SK-N-SH (cell line): ENCODE results near the gene PCDH20. TPM values are rescaled to one million over a fixed set of nuclear protein-coding genes. Genes with fewer than 3 reads are reported as not detected.

ENCODE experiments used
- CTCF ChIA-PET: fragments of 300-600, 350-600 bp; formaldehyde crosslinking; extraction: SDS; loops from one replicate; lab custom pipeline; 2021; lab: Yijun Ruan, JAX
- POLR2A ChIA-PET: fragments of 350-600 bp; sonication (Branson Sonifier 250); formaldehyde crosslinking; extraction: SDS; loops from one replicate; lab custom pipeline; 2020; ENCODE audit warnings: antibody characterized with exemption, inconsistent platforms; lab: Yijun Ruan, JAX
- DNase-seq: peaks from one replicate; pipeline ENCODE4 v3.0.0; 2012
- H2AFZ ChIP-seq: fragments of 200-600 bp; sonication (generic); 2 replicates; pipeline ENCODE4 v1.8.1; 2016; ENCODE audit warnings: antibody characterized with exemption, mild to moderate bottlenecking, low read depth
- H3F3A ChIP-seq: fragments of 200-600 bp; sonication (generic); replicated peaks from 2 replicates; pipeline ENCODE3; 2016; ENCODE audit warnings: antibody characterized with exemption, mild to moderate bottlenecking; ENCODE audit not compliant: insufficient read depth
- H3K27ac ChIP-seq, 2 experiments: fragments of 200-500 bp in 1 of 2; fragments of 200-600 bp in 1 of 2; sonication (Bioruptor generic) in 1 of 2; sonication (generic), shearing (Covaris generic) in 1 of 2; 2 replicates each; pipeline versions ENCODE4 v1.5.1 to v1.6.1; 2014 to 2016; ENCODE audit warnings: low read depth in 2 of 2, inconsistent platforms in 1 of 2, low read length in 1 of 2, mild to moderate bottlenecking in 1 of 2, mixed read lengths in 1 of 2
- H3K27me3 ChIP-seq: fragments of 200-600 bp; sonication (generic), shearing (Covaris generic); 2 replicates; pipeline ENCODE4 v1.6.1; 2016; ENCODE audit warnings: mixed run types; ENCODE audit not compliant: insufficient read depth
- H3K36me3 ChIP-seq, 2 experiments: fragments of 200-500 bp in 1 of 2; fragments of 200-600 bp in 1 of 2; sonication (Bioruptor generic) in 1 of 2; sonication (generic) in 1 of 2; replicated peaks in 1 of 2; 2 replicates each; pipeline versions ENCODE3 to v1.5.1; 2014 to 2016; ENCODE audit warnings: low read length in 1 of 2, mild to moderate bottlenecking in 1 of 2; ENCODE audit not compliant: insufficient read depth in 2 of 2, control insufficient read depth in 1 of 2
- H3K4me1 ChIP-seq, 2 experiments: fragments of 200-500 bp in 1 of 2; fragments of 200-600 bp in 1 of 2; sonication (Bioruptor generic) in 1 of 2; sonication (generic), shearing (Covaris generic) in 1 of 2; 2 replicates each; pipeline versions ENCODE4 v1.5.1 to v1.6.1; 2014 to 2016; ENCODE audit warnings: low read depth in 1 of 2, low read length in 1 of 2, mixed run types in 1 of 2; ENCODE audit not compliant: insufficient read depth in 2 of 2, control insufficient read depth in 1 of 2
- H3K4me2 ChIP-seq: fragments of 200-600 bp; sonication (generic), shearing (Covaris generic); 2 replicates; pipeline ENCODE4 v1.6.1; 2017; ENCODE audit warnings: mixed run types
- H3K4me3 ChIP-seq, 2 experiments: fragments of 200-500 bp in 1 of 2; fragments of 200-600 bp in 1 of 2; sonication (Bioruptor generic) in 1 of 2; sonication (generic), shearing (Covaris generic) in 1 of 2; 2 replicates each; pipeline versions ENCODE4 v1.5.1 to v1.8.1; 2014 to 2016; ENCODE audit warnings: low read depth in 2 of 2, inconsistent platforms in 1 of 2, low read length in 1 of 2, mild to moderate bottlenecking in 1 of 2, mixed read lengths in 1 of 2, moderate library complexity in 1 of 2
- H3K79me2 ChIP-seq: fragments of 200-600 bp; sonication (generic); 2 replicates; pipeline ENCODE4 v1.8.1; 2017; ENCODE audit warnings: mild to moderate bottlenecking; ENCODE audit not compliant: insufficient read depth
- H3K9ac ChIP-seq: fragments of 200-600 bp; sonication (generic); 2 replicates; pipeline ENCODE4 v1.6.1; 2017; ENCODE audit warnings: mixed run types
- H3K9me2 ChIP-seq: fragments of 200-600 bp; sonication (generic); 2 replicates; pipeline ENCODE4 v1.6.1; 2017; ENCODE audit warnings: mixed run types
- H3K9me3 ChIP-seq: fragments of 200-600 bp; sonication (generic); 2 replicates; pipeline ENCODE4 v1.6.1; 2017; ENCODE audit warnings: mixed run types, mild to moderate bottlenecking, moderate library complexity
- H4K20me1 ChIP-seq: fragments of 200-600 bp; sonication (generic); 2 replicates; pipeline ENCODE4 v1.6.1; 2017; ENCODE audit warnings: mild to moderate bottlenecking, mixed run types; ENCODE audit not compliant: insufficient read depth
- CHD2 ChIP-seq: fragments of 150-350 bp; IDR thresholded peaks from 2 replicates; pipeline ENCODE4 v1.6.1; 2018; ENCODE audit warnings: low read length; ENCODE audit not compliant: partially characterized antibody
- ELF1 ChIP-seq: IDR thresholded peaks from 2 replicates; pipeline ENCODE4 v1.4.0; 2012
- EP300 ChIP-seq, 2 experiments: IDR thresholded peaks; 2 replicates each; pipeline versions ENCODE4 v1.4.0 to v1.6.1; 2012; ENCODE audit warnings: borderline replicate concordance in 1 of 2, low read depth in 1 of 2, low read length in 1 of 2
- EZH2phosphoT487 ChIP-seq: fragments of 200-600 bp; sonication (generic); IDR thresholded peaks from 2 replicates; pipeline ENCODE4 v1.6.1; 2017; ENCODE audit warnings: low read depth, mixed run types, mild to moderate bottlenecking, antibody characterized with exemption, moderate library complexity, borderline replicate concordance
- FOXJ3 ChIP-seq: sonication (generic); formaldehyde crosslinking; IDR thresholded peaks from 2 replicates; pipeline ENCODE4 v1.5.1; 2020; ENCODE audit warnings: mild to moderate bottlenecking, missing genetic modification reagents
- FOXM1 ChIP-seq: IDR thresholded peaks from 2 replicates; pipeline ENCODE4 v1.4.0; 2012; ENCODE audit warnings: low read depth, mild to moderate bottlenecking
- GATA2 ChIP-seq: sonication (generic); formaldehyde crosslinking; IDR thresholded peaks from 2 replicates; pipeline ENCODE4 v1.5.0; 2020; ENCODE audit warnings: mild to moderate bottlenecking, missing genetic modification reagents
- JUND ChIP-seq: IDR thresholded peaks from 2 replicates; pipeline ENCODE4 v1.4.0; 2012
- MEF2A ChIP-seq: IDR thresholded peaks from 2 replicates; pipeline ENCODE4 v1.4.0; 2012; ENCODE audit warnings: low read depth, borderline replicate concordance
- POLR2AphosphoS5 ChIP-seq: IDR thresholded peaks from 2 replicates; pipeline ENCODE4 v1.6.1; 2012; ENCODE audit warnings: low read depth, low read length
- RAD21 ChIP-seq: IDR thresholded peaks from 2 replicates; pipeline ENCODE4 v1.6.1; 2012; ENCODE audit warnings: mild to moderate bottlenecking, low read length
- RFX5 ChIP-seq: IDR thresholded peaks from 2 replicates; pipeline ENCODE4 v1.6.1; 2012; ENCODE audit warnings: mild to moderate bottlenecking, improper control_type of control experiment, low read length
- RXRA ChIP-seq: IDR thresholded peaks from 2 replicates; pipeline ENCODE4 v1.4.0; 2012; ENCODE audit warnings: low read depth, mild to moderate bottlenecking, borderline replicate concordance
- SIN3A ChIP-seq: IDR thresholded peaks from 2 replicates; pipeline ENCODE4 v1.6.1; 2012; ENCODE audit warnings: low read depth, mild to moderate bottlenecking, low read length, moderate library complexity, borderline replicate concordance
- TCF12 ChIP-seq: IDR thresholded peaks from 2 replicates; pipeline ENCODE4 v1.4.0; 2012
- TEAD4 ChIP-seq: IDR thresholded peaks from 2 replicates; pipeline ENCODE4 v1.4.0; 2012; ENCODE audit warnings: mild to moderate bottlenecking, borderline replicate concordance; ENCODE audit not compliant: insufficient read depth
- USF2 ChIP-seq: fragments of 150-350 bp; IDR thresholded peaks from 2 replicates; pipeline ENCODE4 v1.6.1; 2017; ENCODE audit warnings: antibody characterized with exemption, low read length, low read depth, borderline replicate concordance
- ZBTB33 ChIP-seq: IDR thresholded peaks from 2 replicates; pipeline ENCODE4 v1.4.0; 2012; ENCODE audit warnings: low read depth, borderline replicate concordance
- whole genome bisulfite sequencing: methylation state at CpG from one replicate; pipeline ENCODE4 v1.1.6; 2017; ENCODE audit warnings: low lambda C conversion rate; 5-methylcytosine and 5-hydroxymethylcytosine counted together
- polyA plus RNA-seq, 3 experiments: library from polyadenylated mRNA; depleted of rRNA; stranded (reverse); fragments of >200 nt; gene quantifications; 2 replicates each; pipeline ENCODE4 v1.2.3, GENCODE V29; 2012
- TF ChIP-seq, protein P1 (sequence below): IDR thresholded peaks from 2 replicates; pipeline ENCODE4 v1.4.0; 2012; ENCODE audit warnings: low read depth

The PCDH20 gene
- polyA plus RNA-seq, 1 of the 3 experiments (the other 2 are of a cell fraction): not detected

DNA sequence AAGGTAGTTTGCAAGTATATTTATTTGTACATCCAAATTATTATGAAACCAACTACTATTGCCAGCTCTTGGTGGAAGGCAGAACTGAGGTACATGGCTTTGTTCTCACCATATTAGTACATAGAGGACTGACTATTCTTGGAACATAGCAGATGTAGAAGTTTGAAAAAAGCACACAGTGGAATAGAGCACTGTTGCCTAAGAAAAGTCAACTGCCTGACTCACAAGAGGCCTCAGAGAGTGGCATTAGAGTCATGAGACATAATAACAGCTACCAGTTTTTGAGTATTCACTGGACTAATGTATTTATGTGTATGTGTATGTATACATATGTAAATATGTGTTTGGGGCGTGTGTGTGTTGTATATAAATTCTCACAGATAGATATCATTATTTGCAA lies 8.3 kb upstream of the PCDH20 start:
- Histone ChIP-seq H3K79me2 (no peaks in the 10 kb centered on the region), H3K27me3 (no peaks in the 10 kb centered on the region), H3K9me2 (no peaks in the 10 kb centered on the region), H3K36me3 (no peaks in the 10 kb centered on the region), H3F3A (no peaks in the 10 kb centered on the region), H3K4me1 (peaks cover 0 to 2% of the 10 kb centered on the region in 2 experiments; a peak in 2 of 4 replicates), H3K4me3 (no peak overlapping the region), H3K4me2 (no peak overlapping the region), H3K27ac (no peak overlapping the region), H4K20me1 (no peaks in the 10 kb centered on the region), H2AFZ (no peak overlapping the region), H3K9ac (no peak overlapping the region), H3K9me3 (no peaks in the 10 kb centered on the region)
- CTCF ChIA-PET: interaction anchor here (0.8 to 1.2 kb wide), 2 partner anchors 9 to 13 kb away, joined by 3 to 4 read pairs; partner anchors contain the start of gene PCDH20
- 22% methylated on average over 1 of the region's 1 CpG for whole genome bisulfite sequencing
- POLR2A ChIA-PET: no interaction called here
- DNase-seq: no peak
- TF ChIP-seq MEF2A: no peak
- no peak for TF ChIP-seq SIN3A
- no peak for TF ChIP-seq EP300 (IDR thresholded peaks at IDR 0.05; ENCODE audit: borderline replicate concordance in 1 of 2, low read depth in 1 of 2, low read length in 1 of 2)
- no peak for TF ChIP-seq RAD21
- TF ChIP-seq TEAD4: no peak
- no peak for TF ChIP-seq JUND
- no peak for TF ChIP-seq FOXJ3
- TF ChIP-seq POLR2AphosphoS5: no peak
- TF ChIP-seq USF2: no peak
- TF ChIP-seq, protein P1, sequence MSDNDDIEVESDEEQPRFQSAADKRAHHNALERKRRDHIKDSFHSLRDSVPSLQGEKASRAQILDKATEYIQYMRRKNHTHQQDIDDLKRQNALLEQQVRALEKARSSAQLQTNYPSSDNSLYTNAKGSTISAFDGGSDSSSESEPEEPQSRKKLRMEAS: no peak
- TF ChIP-seq RFX5: no peak
- TF ChIP-seq ELF1: no peak
- TF ChIP-seq FOXM1: no peak
- no peak for TF ChIP-seq CHD2
- TF ChIP-seq EZH2phosphoT487: no peak
- TF ChIP-seq GATA2 (CRISPR knock-in tag): no peak
- no peak for TF ChIP-seq ZBTB33
- no peak for TF ChIP-seq RXRA
- no peak for TF ChIP-seq TCF12
